HG03469 (cell line): ENCODE measurements around the gene ZFP64.

Experiments used
- ATAC-seq: cut with Tn5 transposase; IDR thresholded peaks from one replicate; pipeline ENCODE4 v1.9.1; 2021; ENCODE audit warnings: mild to moderate bottlenecking, moderate library complexity, moderate number of reproducible peaks; ENCODE audit not compliant: unreplicated experiment

The ZFP64 gene

GRCh38 chr20:52105442-52106422, 85.8 kb downstream of the ZFP64 start:
- no peak for ATAC-seq

- no peak for ATAC-seq
Measured at GRCh38 chr20:52104546-52105441, 86.8 kb downstream of the ZFP64 start.

- ATAC-seq: no peak
Measured at GRCh38 chr20:52103913-52104545, 87.5 kb downstream of the ZFP64 start.

- ATAC-seq: no peak
Measured at GRCh38 chr20:52103335-52103912, 88.2 kb downstream of the ZFP64 start.

- no peak for ATAC-seq
Measured at GRCh38 chr20:52102559-52102958, 89.0 kb downstream of the ZFP64 start.

GRCh38 chr20:52102126-52102525, 89.5 kb downstream of the ZFP64 start:
- no peak for ATAC-seq
